NB4 (cell line): ENCODE results near the gene MAGI2.

Experiments
- MYC ChIP-seq: IDR thresholded peaks from 2 replicates; pipeline ENCODE4 v1.6.1; 2011; ENCODE audit warnings: low read depth, low read length
- POLR2A ChIP-seq: IDR thresholded peaks from 2 replicates; pipeline ENCODE4 v1.6.1; 2011; ENCODE audit warnings: mild to moderate bottlenecking; ENCODE audit not compliant: insufficient read length; ENCODE audit errors: extremely low read depth
- TF ChIP-seq, protein P1 (sequence below): IDR thresholded peaks from one replicate; pipeline ENCODE4 v1.5.1; 2012; ENCODE audit warnings: low read depth, low read length
- TF ChIP-seq, protein P2 (sequence below): IDR thresholded peaks from 2 replicates; pipeline ENCODE4 v1.6.1; 2011; ENCODE audit warnings: low read depth, low read length

DNA sequence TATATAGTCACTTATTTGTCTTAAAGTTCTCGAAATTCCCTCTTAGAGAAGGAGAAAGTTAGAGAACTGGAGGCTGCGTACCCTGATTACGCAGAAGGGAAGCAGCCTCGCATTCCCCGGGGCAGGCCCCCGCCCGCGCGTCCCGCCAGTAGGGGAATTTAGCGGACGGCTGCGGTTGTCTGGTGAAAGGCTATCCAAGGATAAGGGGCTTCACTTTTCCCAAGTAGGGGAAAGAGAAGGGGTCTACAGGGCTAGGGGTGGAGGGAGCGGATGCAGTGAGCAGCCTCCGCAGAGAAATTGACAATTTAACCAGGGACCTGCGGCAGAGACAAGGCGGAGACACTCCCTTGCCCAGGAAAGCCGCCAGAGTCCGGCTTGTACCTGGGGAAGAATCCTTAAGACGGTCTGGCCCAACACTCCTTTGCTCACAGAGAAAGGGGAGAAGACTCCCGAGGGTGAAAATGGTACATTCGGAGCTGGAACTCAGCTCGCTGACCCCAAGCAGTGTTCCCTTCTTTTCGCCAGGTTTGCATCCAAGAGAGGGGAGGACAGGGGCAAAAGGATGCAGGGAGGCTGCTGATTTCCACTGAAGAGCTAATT, 994 bp upstream of the MAGI2 start:
- TF ChIP-seq, protein P1, sequence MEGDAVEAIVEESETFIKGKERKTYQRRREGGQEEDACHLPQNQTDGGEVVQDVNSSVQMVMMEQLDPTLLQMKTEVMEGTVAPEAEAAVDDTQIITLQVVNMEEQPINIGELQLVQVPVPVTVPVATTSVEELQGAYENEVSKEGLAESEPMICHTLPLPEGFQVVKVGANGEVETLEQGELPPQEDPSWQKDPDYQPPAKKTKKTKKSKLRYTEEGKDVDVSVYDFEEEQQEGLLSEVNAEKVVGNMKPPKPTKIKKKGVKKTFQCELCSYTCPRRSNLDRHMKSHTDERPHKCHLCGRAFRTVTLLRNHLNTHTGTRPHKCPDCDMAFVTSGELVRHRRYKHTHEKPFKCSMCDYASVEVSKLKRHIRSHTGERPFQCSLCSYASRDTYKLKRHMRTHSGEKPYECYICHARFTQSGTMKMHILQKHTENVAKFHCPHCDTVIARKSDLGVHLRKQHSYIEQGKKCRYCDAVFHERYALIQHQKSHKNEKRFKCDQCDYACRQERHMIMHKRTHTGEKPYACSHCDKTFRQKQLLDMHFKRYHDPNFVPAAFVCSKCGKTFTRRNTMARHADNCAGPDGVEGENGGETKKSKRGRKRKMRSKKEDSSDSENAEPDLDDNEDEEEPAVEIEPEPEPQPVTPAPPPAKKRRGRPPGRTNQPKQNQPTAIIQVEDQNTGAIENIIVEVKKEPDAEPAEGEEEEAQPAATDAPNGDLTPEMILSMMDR: no peak
- TF ChIP-seq POLR2A (no peak), MYC (no peak)
- TF ChIP-seq, protein P2, sequence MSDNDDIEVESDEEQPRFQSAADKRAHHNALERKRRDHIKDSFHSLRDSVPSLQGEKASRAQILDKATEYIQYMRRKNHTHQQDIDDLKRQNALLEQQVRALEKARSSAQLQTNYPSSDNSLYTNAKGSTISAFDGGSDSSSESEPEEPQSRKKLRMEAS: no peak
